GM23338 (cell line): ENCODE measurements around the gene ZNF281.

ENCODE experiments used
- CREB1 ChIP-seq: fragments of 250-450 bp; sonication (Bioruptor Pico); IDR thresholded peaks from 2 replicates; pipeline ENCODE4 v1.5.0; 2020; ENCODE audit warnings: low read depth, mild to moderate bottlenecking, moderate library complexity
- EZH2 ChIP-seq: fragments of 200-600 bp; sonication (generic); IDR thresholded peaks from one replicate; pipeline ENCODE4 v1.8.0; 2017; ENCODE audit warnings: antibody characterized with exemption, mild to moderate bottlenecking, low read depth; ENCODE audit not compliant: unreplicated experiment
- EZH2phosphoT487 ChIP-seq: fragments of 200-600 bp; sonication (generic); IDR thresholded peaks from one replicate; pipeline ENCODE4 v1.8.1; 2018; ENCODE audit warnings: antibody characterized with exemption; ENCODE audit not compliant: unreplicated experiment
- JUNB ChIP-seq: IDR thresholded peaks from one replicate; pipeline ENCODE4 v1.6.1; 2016; ENCODE audit warnings: antibody characterized with exemption; ENCODE audit not compliant: unreplicated experiment
- POLR2AphosphoS5 ChIP-seq: IDR thresholded peaks from 2 replicates; pipeline ENCODE4 v1.6.1; 2016; ENCODE audit warnings: antibody characterized with exemption, low read depth
- REST ChIP-seq: IDR thresholded peaks from one replicate; pipeline ENCODE4 v1.6.1; 2018; ENCODE audit warnings: antibody characterized with exemption; ENCODE audit not compliant: unreplicated experiment
- STAT1 ChIP-seq: IDR thresholded peaks from one replicate; pipeline ENCODE4 v1.6.1; 2016; ENCODE audit warnings: antibody characterized with exemption; ENCODE audit not compliant: unreplicated experiment
- ZNF114 ChIP-seq: fragments of 250-450 bp; sonication (Bioruptor Pico); IDR thresholded peaks from 2 replicates; pipeline ENCODE4 v1.5.0; 2020; ENCODE audit warnings: mild to moderate bottlenecking, moderate library complexity
- ZNF331 ChIP-seq: fragments of 250-450 bp; sonication (Bioruptor Pico); IDR thresholded peaks from 2 replicates; pipeline ENCODE4 v1.5.0; 2020; ENCODE audit warnings: low read depth, mild to moderate bottlenecking, moderate library complexity
- TF ChIP-seq, protein P1 (sequence below), 2 experiments: fragments of 200-600 bp in 1 of 2; sonication (generic) in 1 of 2; conservative IDR thresholded peaks; 2 replicates each; pipeline versions ENCODE4 v1.5.1 to v1.6.1; 2016 to 2017; ENCODE audit warnings: antibody characterized with exemption in 2 of 2, low read depth in 2 of 2, mild to moderate bottlenecking in 2 of 2, moderate library complexity in 1 of 2
- TF ChIP-seq, protein P2 (sequence below): IDR thresholded peaks from 2 replicates; pipeline ENCODE4 v1.6.1; 2016; ENCODE audit warnings: antibody characterized with exemption
- TF ChIP-seq, protein P3 (sequence below): fragments of 250-450 bp; sonication (Bioruptor Pico); IDR thresholded peaks from 2 replicates; pipeline ENCODE4 v1.5.0; 2020; ENCODE audit warnings: mild to moderate bottlenecking, moderate library complexity

DNA sequence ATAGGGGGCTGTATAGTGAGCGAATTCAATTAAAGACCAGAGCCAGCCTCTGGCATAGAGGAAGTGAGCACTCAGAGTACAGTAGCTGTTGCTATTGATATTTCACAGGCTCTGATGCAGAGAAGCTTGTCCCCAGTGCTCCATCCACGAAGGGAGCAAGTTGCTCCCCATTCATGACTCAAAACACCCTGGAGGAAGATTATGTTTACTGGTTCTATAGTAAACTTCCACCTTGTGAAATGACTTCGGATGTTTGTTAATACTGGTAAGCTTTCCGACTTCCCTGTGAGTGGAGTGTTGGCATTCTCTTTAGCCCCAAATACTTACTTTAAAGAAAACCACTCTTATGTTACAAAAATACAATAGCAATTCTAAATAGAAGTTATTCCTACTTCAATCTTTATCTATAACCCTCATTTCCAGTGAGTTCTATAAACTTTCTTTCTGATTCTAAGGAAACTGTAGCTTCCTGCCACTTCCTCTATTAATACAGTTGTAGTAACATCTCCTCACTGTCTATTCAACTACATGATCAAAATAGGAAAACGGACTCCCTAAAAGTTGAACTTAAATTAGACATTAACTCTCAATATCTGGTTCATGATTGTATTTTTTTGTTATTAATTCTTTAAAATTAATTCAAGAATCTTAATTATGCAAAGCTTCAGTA is 46.4 kb downstream of the ZNF281 start:
- TF ChIP-seq, protein P1, sequence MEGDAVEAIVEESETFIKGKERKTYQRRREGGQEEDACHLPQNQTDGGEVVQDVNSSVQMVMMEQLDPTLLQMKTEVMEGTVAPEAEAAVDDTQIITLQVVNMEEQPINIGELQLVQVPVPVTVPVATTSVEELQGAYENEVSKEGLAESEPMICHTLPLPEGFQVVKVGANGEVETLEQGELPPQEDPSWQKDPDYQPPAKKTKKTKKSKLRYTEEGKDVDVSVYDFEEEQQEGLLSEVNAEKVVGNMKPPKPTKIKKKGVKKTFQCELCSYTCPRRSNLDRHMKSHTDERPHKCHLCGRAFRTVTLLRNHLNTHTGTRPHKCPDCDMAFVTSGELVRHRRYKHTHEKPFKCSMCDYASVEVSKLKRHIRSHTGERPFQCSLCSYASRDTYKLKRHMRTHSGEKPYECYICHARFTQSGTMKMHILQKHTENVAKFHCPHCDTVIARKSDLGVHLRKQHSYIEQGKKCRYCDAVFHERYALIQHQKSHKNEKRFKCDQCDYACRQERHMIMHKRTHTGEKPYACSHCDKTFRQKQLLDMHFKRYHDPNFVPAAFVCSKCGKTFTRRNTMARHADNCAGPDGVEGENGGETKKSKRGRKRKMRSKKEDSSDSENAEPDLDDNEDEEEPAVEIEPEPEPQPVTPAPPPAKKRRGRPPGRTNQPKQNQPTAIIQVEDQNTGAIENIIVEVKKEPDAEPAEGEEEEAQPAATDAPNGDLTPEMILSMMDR (conservative IDR thresholded peaks at IDR 0.05; ENCODE audit: low read depth in 2 of 2), result no peak
- no peak for TF ChIP-seq JUNB
- TF ChIP-seq POLR2AphosphoS5, result no peak
- TF ChIP-seq EZH2phosphoT487, result no peak
- no peak for TF ChIP-seq EZH2
- TF ChIP-seq REST, result no peak
- TF ChIP-seq STAT1, result no peak
- no peak for TF ChIP-seq CREB1 (CRISPR knock-in tag)
- TF ChIP-seq, protein P2, sequence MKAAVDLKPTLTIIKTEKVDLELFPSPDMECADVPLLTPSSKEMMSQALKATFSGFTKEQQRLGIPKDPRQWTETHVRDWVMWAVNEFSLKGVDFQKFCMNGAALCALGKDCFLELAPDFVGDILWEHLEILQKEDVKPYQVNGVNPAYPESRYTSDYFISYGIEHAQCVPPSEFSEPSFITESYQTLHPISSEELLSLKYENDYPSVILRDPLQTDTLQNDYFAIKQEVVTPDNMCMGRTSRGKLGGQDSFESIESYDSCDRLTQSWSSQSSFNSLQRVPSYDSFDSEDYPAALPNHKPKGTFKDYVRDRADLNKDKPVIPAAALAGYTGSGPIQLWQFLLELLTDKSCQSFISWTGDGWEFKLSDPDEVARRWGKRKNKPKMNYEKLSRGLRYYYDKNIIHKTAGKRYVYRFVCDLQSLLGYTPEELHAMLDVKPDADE, result no peak
- no peak for TF ChIP-seq ZNF331 (CRISPR knock-in tag)
- no peak for TF ChIP-seq ZNF114 (CRISPR knock-in tag)
- TF ChIP-seq, protein P3, sequence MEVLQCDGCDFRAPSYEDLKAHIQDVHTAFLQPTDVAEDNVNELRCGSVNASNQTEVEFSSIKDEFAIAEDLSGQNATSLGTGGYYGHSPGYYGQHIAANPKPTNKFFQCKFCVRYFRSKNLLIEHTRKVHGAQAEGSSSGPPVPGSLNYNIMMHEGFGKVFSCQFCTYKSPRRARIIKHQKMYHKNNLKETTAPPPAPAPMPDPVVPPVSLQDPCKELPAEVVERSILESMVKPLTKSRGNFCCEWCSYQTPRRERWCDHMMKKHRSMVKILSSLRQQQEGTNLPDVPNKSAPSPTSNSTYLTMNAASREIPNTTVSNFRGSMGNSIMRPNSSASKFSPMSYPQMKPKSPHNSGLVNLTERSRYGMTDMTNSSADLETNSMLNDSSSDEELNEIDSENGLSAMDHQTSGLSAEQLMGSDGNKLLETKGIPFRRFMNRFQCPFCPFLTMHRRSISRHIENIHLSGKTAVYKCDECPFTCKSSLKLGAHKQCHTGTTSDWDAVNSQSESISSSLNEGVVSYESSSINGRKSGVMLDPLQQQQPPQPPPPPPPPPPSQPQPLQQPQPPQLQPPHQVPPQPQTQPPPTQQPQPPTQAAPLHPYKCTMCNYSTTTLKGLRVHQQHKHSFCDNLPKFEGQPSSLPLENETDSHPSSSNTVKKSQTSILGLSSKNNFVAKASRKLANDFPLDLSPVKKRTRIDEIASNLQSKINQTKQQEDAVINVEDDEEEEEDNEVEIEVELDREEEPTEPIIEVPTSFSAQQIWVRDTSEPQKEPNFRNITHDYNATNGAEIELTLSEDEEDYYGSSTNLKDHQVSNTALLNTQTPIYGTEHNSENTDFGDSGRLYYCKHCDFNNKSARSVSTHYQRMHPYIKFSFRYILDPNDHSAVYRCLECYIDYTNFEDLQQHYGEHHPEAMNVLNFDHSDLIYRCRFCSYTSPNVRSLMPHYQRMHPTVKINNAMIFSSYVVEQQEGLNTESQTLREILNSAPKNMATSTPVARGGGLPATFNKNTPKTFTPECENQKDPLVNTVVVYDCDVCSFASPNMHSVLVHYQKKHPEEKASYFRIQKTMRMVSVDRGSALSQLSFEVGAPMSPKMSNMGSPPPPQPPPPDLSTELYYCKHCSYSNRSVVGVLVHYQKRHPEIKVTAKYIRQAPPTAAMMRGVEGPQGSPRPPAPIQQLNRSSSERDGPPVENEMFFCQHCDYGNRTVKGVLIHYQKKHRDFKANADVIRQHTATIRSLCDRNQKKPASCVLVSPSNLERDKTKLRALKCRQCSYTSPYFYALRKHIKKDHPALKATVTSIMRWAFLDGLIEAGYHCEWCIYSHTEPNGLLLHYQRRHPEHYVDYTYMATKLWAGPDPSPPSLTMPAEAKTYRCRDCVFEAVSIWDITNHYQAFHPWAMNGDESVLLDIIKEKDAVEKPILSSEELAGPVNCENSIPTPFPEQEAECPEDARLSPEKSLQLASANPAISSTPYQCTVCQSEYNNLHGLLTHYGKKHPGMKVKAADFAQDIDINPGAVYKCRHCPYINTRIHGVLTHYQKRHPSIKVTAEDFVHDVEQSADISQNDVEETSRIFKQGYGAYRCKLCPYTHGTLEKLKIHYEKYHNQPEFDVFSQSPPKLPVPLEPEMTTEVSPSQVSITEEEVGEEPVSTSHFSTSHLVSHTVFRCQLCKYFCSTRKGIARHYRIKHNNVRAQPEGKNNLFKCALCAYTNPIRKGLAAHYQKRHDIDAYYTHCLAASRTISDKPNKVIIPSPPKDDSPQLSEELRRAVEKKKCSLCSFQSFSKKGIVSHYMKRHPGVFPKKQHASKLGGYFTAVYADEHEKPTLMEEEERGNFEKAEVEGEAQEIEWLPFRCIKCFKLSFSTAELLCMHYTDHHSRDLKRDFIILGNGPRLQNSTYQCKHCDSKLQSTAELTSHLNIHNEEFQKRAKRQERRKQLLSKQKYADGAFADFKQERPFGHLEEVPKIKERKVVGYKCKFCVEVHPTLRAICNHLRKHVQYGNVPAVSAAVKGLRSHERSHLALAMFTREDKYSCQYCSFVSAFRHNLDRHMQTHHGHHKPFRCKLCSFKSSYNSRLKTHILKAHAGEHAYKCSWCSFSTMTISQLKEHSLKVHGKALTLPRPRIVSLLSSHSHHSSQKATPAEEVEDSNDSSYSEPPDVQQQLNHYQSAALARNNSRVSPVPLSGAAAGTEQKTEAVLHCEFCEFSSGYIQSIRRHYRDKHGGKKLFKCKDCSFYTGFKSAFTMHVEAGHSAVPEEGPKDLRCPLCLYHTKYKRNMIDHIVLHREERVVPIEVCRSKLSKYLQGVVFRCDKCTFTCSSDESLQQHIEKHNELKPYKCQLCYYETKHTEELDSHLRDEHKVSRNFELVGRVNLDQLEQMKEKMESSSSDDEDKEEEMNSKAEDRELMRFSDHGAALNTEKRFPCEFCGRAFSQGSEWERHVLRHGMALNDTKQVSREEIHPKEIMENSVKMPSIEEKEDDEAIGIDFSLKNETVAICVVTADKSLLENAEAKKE, result no peak
